Activated T-cell treated with anti-CD3 and anti-CD28 coated beads for 24 hours (primary cell): ENCODE data around the gene COPZ1.

Experiments
- DNase-seq: peaks from one replicate; pipeline ENCODE4 v3.0.0-alpha.2; 2020; ENCODE audit warnings: low read depth

COPZ1 gene

GRCh38 chr12:54398218-54398617 lies 73.3 kb downstream of the COPZ1 start:
- no peak for DNase-seq

- peak; percentile 82 for DNase-seq
These were observed 74.3 kb downstream of the COPZ1 start for GRCh38 chr12:54398995-54399793.

- no peak for DNase-seq
These were observed 76.2 kb downstream of the COPZ1 start for GRCh38 chr12:54401119-54401518.
